Kidney epithelial cell (primary cell): ENCODE data around the gene CNGB1. TPM values are rescaled to one million over a fixed set of nuclear protein-coding genes. Genes with fewer than 3 reads are reported as not detected.
A peak's percentile ranks its signal among the peaks of the same experiment; 100 is the strongest.

Experiments
- DNase-seq: peaks from one replicate; pipeline ENCODE4 v3.0.0-alpha.2; 2010; ENCODE audit warnings: low read depth
- H3K27me3 ChIP-seq: 2 replicates; pipeline ENCODE4 v1.6.0; 2011; ENCODE audit warnings: low read length; ENCODE audit not compliant: control insufficient read depth, insufficient read depth
- H3K36me3 ChIP-seq: 2 replicates; pipeline ENCODE4 v1.5.1; 2011; ENCODE audit warnings: low read length; ENCODE audit not compliant: control insufficient read depth, insufficient read depth
- H3K4me3 ChIP-seq: 2 replicates; pipeline ENCODE4 v1.5.1; 2011; ENCODE audit warnings: low read depth, mild to moderate bottlenecking, control low read depth, low read length
- total RNA-seq: library from RNA; depleted of rRNA; stranded (reverse); fragments of >200 nt; gene quantifications from 2 replicates; pipeline ENCODE4 v1.2.3, GENCODE V29; 2015
- TF ChIP-seq, protein P1 (sequence below): IDR thresholded peaks from 2 replicates; pipeline ENCODE4 v1.5.1; 2011; ENCODE audit warnings: mild to moderate bottlenecking, moderate library complexity, low read length, control low read depth, inconsistent platforms; ENCODE audit not compliant: insufficient read depth, poor library complexity, severe bottlenecking

Gene CNGB1
- total RNA-seq, 1 donor from 2014 or later = not detected

DNA sequence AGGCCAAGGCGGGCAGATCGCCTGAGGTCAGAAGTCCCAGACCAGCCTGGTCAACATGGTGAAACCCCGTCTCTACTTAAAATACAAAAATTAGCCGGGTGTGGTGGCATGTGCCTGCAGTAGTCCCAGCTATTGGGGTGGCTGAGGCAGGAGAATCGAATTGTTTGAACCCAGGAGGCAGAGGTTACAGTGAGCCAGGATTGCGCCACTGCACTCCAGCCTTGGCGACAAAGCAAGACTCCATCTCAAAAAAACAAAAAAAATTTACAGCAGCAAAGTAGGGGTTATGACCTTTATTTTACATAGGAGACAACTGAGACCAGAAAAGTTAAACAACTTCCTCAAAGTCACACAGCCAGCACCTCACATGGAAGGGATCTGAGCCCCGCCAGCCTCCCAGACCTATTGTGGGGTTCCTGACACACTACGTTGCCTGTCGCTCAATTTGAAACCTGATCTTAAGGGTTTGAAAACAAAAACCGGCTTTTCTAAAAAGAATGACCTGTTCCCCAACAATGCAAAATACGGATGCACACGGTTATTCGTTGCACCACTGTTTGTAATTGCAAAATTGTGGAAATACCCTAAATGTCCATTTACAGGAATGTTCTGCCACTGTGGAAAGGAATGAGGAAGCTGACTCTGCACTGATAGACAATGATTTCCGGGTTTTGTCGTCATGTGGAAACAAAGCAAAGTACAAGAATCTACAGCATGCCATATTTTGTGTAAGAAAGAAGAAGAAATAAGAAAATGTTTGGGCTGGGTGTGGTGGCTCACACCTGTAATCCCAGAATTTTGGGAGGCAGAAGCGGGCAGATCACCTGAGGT, 77.2 kb downstream of the CNGB1 start:
- TF ChIP-seq, protein P1, sequence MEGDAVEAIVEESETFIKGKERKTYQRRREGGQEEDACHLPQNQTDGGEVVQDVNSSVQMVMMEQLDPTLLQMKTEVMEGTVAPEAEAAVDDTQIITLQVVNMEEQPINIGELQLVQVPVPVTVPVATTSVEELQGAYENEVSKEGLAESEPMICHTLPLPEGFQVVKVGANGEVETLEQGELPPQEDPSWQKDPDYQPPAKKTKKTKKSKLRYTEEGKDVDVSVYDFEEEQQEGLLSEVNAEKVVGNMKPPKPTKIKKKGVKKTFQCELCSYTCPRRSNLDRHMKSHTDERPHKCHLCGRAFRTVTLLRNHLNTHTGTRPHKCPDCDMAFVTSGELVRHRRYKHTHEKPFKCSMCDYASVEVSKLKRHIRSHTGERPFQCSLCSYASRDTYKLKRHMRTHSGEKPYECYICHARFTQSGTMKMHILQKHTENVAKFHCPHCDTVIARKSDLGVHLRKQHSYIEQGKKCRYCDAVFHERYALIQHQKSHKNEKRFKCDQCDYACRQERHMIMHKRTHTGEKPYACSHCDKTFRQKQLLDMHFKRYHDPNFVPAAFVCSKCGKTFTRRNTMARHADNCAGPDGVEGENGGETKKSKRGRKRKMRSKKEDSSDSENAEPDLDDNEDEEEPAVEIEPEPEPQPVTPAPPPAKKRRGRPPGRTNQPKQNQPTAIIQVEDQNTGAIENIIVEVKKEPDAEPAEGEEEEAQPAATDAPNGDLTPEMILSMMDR = no peak
- H3K27me3 ChIP-seq = no peaks in the 10 kb centered on the region
- peak; percentile 93 for DNase-seq

DNA sequence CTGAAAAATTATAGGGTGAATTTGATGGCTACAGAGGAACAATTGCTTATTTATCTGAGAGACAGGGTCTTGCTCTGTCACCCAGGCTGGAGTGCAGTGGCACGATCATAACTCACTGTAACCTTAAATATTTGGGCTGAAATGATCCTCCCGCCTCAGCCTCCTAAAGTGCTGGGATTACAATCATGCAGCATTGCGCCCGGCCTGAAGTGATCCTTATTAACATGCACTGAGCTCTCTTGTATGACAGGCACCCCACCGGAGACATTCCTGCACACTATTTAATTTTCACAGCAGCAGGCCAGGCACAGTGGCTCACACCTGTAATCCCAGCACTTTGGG, 77.7 kb downstream of the CNGB1 start:
- Histone ChIP-seq H3K4me3 (no peak overlapping the region), H3K27me3 (no peaks in the 10 kb centered on the region), H3K36me3 (no peaks in the 10 kb centered on the region)
- TF ChIP-seq, protein P1 = no peak
- no peak for DNase-seq

More for the DNA sequence above, 77.2 kb downstream of the CNGB1 start:
- H3K36me3 ChIP-seq = no peaks in the 10 kb centered on the region
- H3K4me3 ChIP-seq = no peak overlapping the region

DNA sequence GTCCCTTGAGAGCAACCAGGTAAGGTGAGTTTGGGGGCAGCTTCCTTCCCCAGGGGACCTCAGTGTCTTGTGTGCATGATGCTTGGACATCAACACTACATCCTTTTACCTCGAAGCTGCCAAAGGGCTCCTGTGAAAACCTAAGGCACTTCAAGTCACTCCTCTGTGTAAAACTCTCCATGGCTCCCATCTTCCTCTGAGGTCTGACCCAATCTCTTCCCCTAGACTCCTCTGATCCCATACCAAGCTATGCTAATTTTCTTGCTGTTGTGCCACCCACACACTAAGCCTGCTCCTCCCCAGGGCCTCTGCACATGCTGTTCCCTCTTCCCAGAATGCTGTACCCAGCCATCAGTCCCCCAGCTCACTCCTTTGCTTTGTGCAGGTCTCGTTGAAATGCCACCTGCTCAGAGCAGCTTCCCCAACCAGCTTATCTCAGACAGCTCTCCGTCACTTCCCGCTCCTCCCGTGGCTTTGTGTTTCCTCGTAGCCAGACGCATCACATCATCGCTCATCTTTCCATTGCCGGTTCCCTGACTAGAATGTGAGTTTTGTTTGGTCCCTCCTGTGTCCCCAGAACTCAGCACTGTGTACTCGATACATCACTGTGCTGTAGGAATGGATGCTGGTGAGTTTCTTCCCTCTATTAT, 78.4 kb downstream of the CNGB1 start:
- Histone ChIP-seq H3K4me3 (no peak overlapping the region), H3K27me3 (no peaks in the 10 kb centered on the region), H3K36me3 (no peaks in the 10 kb centered on the region)
- TF ChIP-seq, protein P1 = no peak
- DNase-seq = no peak

DNA sequence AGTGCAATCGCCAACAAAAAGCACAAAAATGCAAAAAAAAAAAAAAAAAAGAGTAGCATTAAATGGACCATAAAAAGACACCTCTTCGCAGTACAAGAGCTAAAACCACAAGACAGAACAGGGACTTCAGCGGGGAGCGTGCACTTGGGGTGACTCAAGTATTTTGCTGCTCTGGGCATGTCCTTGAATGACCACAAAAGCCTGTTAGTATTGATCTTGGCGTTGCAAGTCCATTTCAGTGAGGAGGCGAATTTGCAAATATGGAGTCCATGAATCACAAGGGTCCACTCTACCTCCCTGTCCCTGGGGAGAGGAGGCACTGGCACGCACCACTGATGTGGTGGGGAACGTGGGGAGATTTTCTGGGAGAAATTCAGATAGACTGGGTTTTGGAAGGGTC, 78.9 kb downstream of the CNGB1 start:
- Histone ChIP-seq H3K36me3 (no peaks in the 10 kb centered on the region), H3K27me3 (no peaks in the 10 kb centered on the region), H3K4me3 (no peak overlapping the region)
- TF ChIP-seq, protein P1 = no peak
- DNase-seq = peak; percentile 92

DNA sequence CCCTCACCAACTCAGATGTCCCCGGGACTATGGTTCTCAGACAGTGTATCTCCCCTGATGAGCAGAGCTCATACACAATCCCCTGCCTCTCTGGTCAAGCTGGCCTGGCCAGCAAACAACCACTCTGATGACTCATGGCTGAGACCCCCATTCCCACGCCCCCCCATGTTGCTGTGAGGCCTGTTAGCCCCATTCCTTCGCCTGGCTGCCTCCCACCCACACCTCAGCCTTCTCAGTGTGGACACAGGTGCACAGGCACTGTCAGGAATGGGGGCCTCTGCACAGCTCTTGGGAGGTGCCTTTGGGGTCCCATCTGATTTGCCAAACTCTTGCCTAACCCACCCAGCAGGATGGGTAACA, 80.2 kb downstream of the CNGB1 start:
- DNase-seq = no peak
- TF ChIP-seq, protein P1 = no peak
- Histone ChIP-seq H3K4me3 (no peak overlapping the region), H3K27me3 (peaks cover 2% of the 10 kb centered on the region), H3K36me3 (no peaks in the 10 kb centered on the region)
